GM12878 (cell line): ENCODE results near the gene C17orf50. TPM values are rescaled to one million over a fixed set of nuclear protein-coding genes. Genes with fewer than 3 reads are reported as not detected.
"Not testable (repeated sequence)": the region's sequence is repeated elsewhere in the genome, so short reads cannot be mapped to it uniquely, and the experiment has no call there.

Source experiments
- ATAC-seq: fragments of 200-7000 bp; cut with Tn5 transposase; 3 replicates; pipeline ENCODE4 v1.9.1; 2020; ENCODE audit warnings: mild to moderate bottlenecking, moderate library complexity
- BruUV-seq: library from RNA; stranded (reverse); fragments of 400-500 nt; replicated peaks from 2 replicates; lab custom pipeline; 2021; lab: Mats Ljungman, UMichigan
- CTCF ChIA-PET: fragments of 300-600 bp; sonication (Branson Sonifier 250); formaldehyde crosslinking; extraction: SDS; loops from one replicate; lab custom pipeline; 2021; ENCODE audit warnings: inconsistent platforms; lab: Yijun Ruan, JAX
- POLR2A ChIA-PET: fragments of 350-600 bp; formaldehyde crosslinking; extraction: SDS; loops from one replicate; lab custom pipeline; 2021; ENCODE audit warnings: inconsistent platforms; lab: Charles Lee
- RAD21 ChIA-PET: fragments of 300-600 bp; sonication (Branson Sonifier 250); formaldehyde crosslinking; loops from one replicate; lab custom pipeline; 2023; ENCODE audit warnings: antibody characterized with exemption; ENCODE audit not compliant: unreplicated experiment; lab: Charles Lee
- SMC1A ChIA-PET: fragments of 300-600 bp; sonication (Branson Sonifier 250); formaldehyde crosslinking; loops from one replicate; lab custom pipeline; 2023; ENCODE audit not compliant: unreplicated experiment, uncharacterized antibody; lab: Charles Lee
- DNase-seq: peaks from one replicate; pipeline ENCODE4 v3.0.0-alpha.2; 2011; ENCODE audit warnings: low read depth, low spot score
- FAIRE-seq: peaks from 3 replicates; lab custom pipeline; 2011; peaks lifted over from hg19 to GRCh38; lab: Jason Lieb, UNC
- H2AFZ ChIP-seq: 2 replicates; pipeline ENCODE4 v1.6.0; 2011; ENCODE audit warnings: low read depth, low read length, control low read depth; ENCODE audit not compliant: control insufficient read depth
- H3K27ac ChIP-seq: 2 replicates; pipeline ENCODE4 v1.5.1; 2011; ENCODE audit warnings: control low read depth; ENCODE audit not compliant: control insufficient read depth, insufficient read depth
- H3K27me3 ChIP-seq, 2 experiments: replicated peaks in 1 of 2; 2 replicates each; pipeline versions ENCODE4 v1.6.0 to v1.6.1; 2011; ENCODE audit warnings: low read length in 1 of 2; ENCODE audit not compliant: control insufficient read depth in 2 of 2, insufficient read depth in 2 of 2
- H3K36me3 ChIP-seq, 2 experiments: 2 replicates each; pipeline ENCODE4 v1.5.1; 2011; ENCODE audit warnings: low read length in 1 of 2; ENCODE audit not compliant: control insufficient read depth in 2 of 2, insufficient read depth in 2 of 2
- H3K4me1 ChIP-seq: 2 replicates; pipeline ENCODE4 v1.6.1; 2011; ENCODE audit warnings: mild to moderate bottlenecking, low read length, moderate library complexity, mixed read lengths; ENCODE audit not compliant: control insufficient read depth, insufficient read depth
- H3K4me2 ChIP-seq: 2 replicates; pipeline ENCODE4 v1.6.0; 2011; ENCODE audit warnings: control low read depth; ENCODE audit not compliant: control insufficient read depth, insufficient read depth
- H3K4me3 ChIP-seq: fragments of 200-600 bp; sonication (generic); 2 replicates; pipeline ENCODE4 v1.5.1; 2016
- H3K79me2 ChIP-seq: 2 replicates; pipeline ENCODE4 v1.6.0; 2011; ENCODE audit warnings: low read length; ENCODE audit not compliant: control insufficient read depth, insufficient read depth
- H3K9ac ChIP-seq: 2 replicates; pipeline ENCODE4 v1.8.0; 2011; ENCODE audit warnings: low read length, control low read depth, mixed read lengths; ENCODE audit not compliant: control insufficient read depth, insufficient read depth
- H3K9me3 ChIP-seq: replicated peaks from 3 replicates; pipeline ENCODE4 v1.5.1; 2011; ENCODE audit warnings: mild to moderate bottlenecking, low read length; ENCODE audit not compliant: control insufficient read depth, insufficient read depth
- H4K20me1 ChIP-seq: 2 replicates; pipeline ENCODE4 v1.6.0; 2011; ENCODE audit not compliant: control insufficient read depth, insufficient read depth
- DPF2 ChIP-seq: fragments of 450-650 bp; IDR thresholded peaks from 2 replicates; pipeline ENCODE4 v1.6.1; 2017; ENCODE audit warnings: mild to moderate bottlenecking
- TCF12 ChIP-seq: IDR thresholded peaks from 2 replicates; pipeline ENCODE4 v1.6.1; 2011; ENCODE audit warnings: low read depth, mild to moderate bottlenecking, low read length
- ZNF622 ChIP-seq: fragments of 450-650 bp; IDR thresholded peaks from 2 replicates; pipeline ENCODE4 v1.6.1; 2017; ENCODE audit warnings: mild to moderate bottlenecking, inconsistent platforms
- WGBS: methylation state at CpG from one replicate; pipeline ENCODE4 v1.1.6; 2016; ENCODE audit warnings: low lambda C conversion rate; ENCODE audit not compliant: insufficient replicate concordance, insufficient coverage; ENCODE audit errors: missing lambda C conversion rate; 5-methylcytosine and 5-hydroxymethylcytosine counted together
- in situ Hi-C: fragments of 300-500 bp; cut with MboI; formaldehyde crosslinking; loops from 9 replicates; pipeline ENCODE4 v1.14.3; 2018; ENCODE audit warnings: mixed read lengths
- intact Hi-C: fragments of 100-400 bp; cut with micrococcal nuclease; formaldehyde crosslinking; loops from one replicate; pipeline ENCODE4 v1.14.2; 2022; ENCODE audit not compliant: unreplicated experiment
- polyA plus RNA-seq, 11 experiments: library from polyadenylated mRNA; depleted of rRNA in 4 of 11; unstranded in 6 of 11; stranded (reverse) in 5 of 11; fragments of >200 nt; fragmentation: Nextera tagmentation in 4 of 11; fragmentation: Illumina TruSeq in 1 of 11; extraction: Ambion mirVana in 4 of 11; extraction: Trizol in 1 of 11; gene quantifications; 1 replicate in 1 of 11; 2 replicates in 10 of 11; pipeline versions ENCODE4 v1.2.1 to v1.2.3, GENCODE V29; 2011 to 2016; ENCODE audit warnings: inconsistent platforms in 2 of 11, missing spikeins in 2 of 11, low read depth in 1 of 11
- total RNA-seq, 4 experiments: library from RNA; depleted of rRNA in 3 of 4; stranded (reverse); fragments of >200 nt in 3 of 4; fragmentation: Illumina TruSeq in 1 of 4; extraction: Trizol in 1 of 4; gene quantifications; 2 replicates each; pipeline versions ENCODE4 v1.2.1 to v1.2.3, GENCODE V29; 2013 to 2021

C17orf50 gene
- total and polyA plus RNA-seq, 10 of the 15 experiments (the other 5 are each of a cell fraction or from before 2014, with no cell fraction given): 0.16 TPM; not detected in 9

GRCh38 chr17:35750526-35751395, 9.9 kb upstream of the C17orf50 start:
- Histone ChIP-seq H4K20me1 (no peaks in the 10 kb centered on the region), H3K27ac (no peak overlapping the region), H3K9me3 (no peaks in the 10 kb centered on the region), H3K79me2 (no peaks in the 10 kb centered on the region), H3K27me3 (peaks cover 2 to 6% of the 10 kb centered on the region in 2 experiments; a peak in 3 of 4 replicates), H3K4me2 (no peak overlapping the region), H3K4me3 (no peak overlapping the region), H3K36me3 (no peaks in the 10 kb centered on the region), H3K9ac (no peak overlapping the region), H3K4me1 (no peaks in the 10 kb centered on the region), H2AFZ (no peak overlapping the region)
- no TSS peak for BruUV-seq
- WGBS: 77% methylated on average over 10 of the region's 10 CpGs
- TF ChIP-seq ZNF622 (no peak), DPF2 (no peak), TCF12 (no peak)
- ChIA-PET RAD21 (interaction anchor here (1.0 to 4.5 kb wide), 2 partner anchors 138 to 196 kb away, joined by 5 to 55 read pairs; no protein-coding TSS in a partner anchor), POLR2A (no interaction called here), SMC1A (interaction anchor here (0.6 kb wide), 1 partner anchor 115 kb away, joined by 3 read pairs; no protein-coding TSS in a partner anchor), CTCF (interaction anchor here (2.3 kb wide), 1 partner anchor 137 kb away, joined by 9 read pairs; no protein-coding TSS in a partner anchor)
- intact Hi-C loops: no loop called here
- no peak for DNase-seq
- no peak for FAIRE-seq
- no peak for ATAC-seq
- in situ Hi-C loops: no loop called here

GRCh38 chr17:35751541-35751940, 9.1 kb upstream of the C17orf50 start:
- H3K36me3 ChIP-seq, H3K79me2 ChIP-seq, H3K9me3 ChIP-seq, SMC1A ChIA-PET, POLR2A ChIA-PET, ATAC-seq, H2AFZ ChIP-seq, H3K27me3 ChIP-seq, H3K9ac ChIP-seq, H3K4me1 ChIP-seq, intact Hi-C loops, DNase-seq, BruUV-seq, H3K4me2 ChIP-seq, in situ Hi-C loops, H4K20me1 ChIP-seq, RAD21 ChIA-PET, FAIRE-seq, H3K27ac ChIP-seq, H3K4me3 ChIP-seq: not testable (repeated sequence)
- CTCF ChIA-PET: interaction anchor here (0.7 to 2.3 kb wide), 3 partner anchors 12 to 31 kb away, joined by 3 to 7 read pairs (median 4); no protein-coding TSS in a partner anchor
- WGBS: 68% methylated on average over 4 of the region's 4 CpGs
